GM18861 (cell line): ENCODE data around the gene TMC4.
"Not testable (repeated sequence)": the region's sequence is repeated elsewhere in the genome, so short reads cannot be mapped to it uniquely, and the experiment has no call there.

ENCODE experiments used
- ATAC-seq: cut with Tn5 transposase; IDR thresholded peaks from one replicate; pipeline ENCODE4 v1.9.1; 2021; ENCODE audit not compliant: unreplicated experiment

The TMC4 gene, protein sequence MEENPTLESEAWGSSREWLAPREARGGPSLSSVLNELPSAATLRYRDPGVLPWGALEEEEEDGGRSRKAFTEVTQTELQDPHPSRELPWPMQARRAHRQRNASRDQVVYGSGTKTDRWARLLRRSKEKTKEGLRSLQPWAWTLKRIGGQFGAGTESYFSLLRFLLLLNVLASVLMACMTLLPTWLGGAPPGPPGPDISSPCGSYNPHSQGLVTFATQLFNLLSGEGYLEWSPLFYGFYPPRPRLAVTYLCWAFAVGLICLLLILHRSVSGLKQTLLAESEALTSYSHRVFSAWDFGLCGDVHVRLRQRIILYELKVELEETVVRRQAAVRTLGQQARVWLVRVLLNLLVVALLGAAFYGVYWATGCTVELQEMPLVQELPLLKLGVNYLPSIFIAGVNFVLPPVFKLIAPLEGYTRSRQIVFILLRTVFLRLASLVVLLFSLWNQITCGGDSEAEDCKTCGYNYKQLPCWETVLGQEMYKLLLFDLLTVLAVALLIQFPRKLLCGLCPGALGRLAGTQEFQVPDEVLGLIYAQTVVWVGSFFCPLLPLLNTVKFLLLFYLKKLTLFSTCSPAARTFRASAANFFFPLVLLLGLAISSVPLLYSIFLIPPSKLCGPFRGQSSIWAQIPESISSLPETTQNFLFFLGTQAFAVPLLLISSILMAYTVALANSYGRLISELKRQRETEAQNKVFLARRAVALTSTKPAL

DNA sequence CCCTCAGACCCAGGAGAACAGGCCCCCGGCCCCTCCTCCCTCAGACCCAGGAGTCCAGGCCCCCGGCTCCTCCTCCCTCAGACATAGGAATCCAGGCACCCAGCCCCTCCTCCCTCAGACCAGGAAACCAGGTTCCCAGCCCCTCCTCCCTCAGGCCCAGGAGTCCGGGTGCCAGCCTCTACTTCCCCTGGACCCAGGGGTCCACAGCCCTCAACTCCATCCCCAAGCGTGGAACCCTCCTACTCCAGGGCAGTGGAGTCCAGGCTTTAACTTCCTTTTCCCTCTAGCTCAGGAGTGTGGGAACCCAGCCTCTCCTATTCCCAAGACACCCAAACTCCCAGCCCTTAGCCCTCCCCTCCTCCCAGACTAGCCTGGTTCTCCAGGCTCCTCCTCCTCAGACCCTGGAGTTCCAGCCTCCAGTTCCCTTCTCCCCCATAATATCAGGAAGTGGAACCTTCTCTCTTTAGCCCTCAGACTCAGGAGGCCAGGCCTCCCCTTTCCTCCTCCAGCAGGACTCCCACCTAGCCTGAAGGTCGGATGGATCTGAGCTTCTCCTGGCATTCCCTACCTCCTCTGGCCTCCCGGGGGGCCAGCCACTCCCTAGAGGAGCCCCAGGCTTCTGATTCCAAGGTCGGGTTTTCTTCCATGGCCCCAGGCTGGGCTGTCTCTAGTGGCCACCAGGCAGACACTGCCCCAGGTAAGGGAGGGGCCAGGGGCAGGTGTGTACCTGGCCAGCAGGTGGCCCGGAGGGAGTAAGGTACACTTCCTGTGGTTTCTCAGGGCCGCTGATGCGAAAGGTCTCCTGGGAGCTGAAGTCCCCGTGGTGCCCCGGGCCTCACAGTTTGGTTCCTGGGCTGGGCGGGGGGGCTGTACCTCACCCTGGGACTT is at the start of gene TMC4:
Gene TMC4 (minus strand): TSS at position 690 of the 888 bp plus-strand sequence. CDS start 43 bp downstream, at position 647.
- ATAC-seq: no peak

DNA sequence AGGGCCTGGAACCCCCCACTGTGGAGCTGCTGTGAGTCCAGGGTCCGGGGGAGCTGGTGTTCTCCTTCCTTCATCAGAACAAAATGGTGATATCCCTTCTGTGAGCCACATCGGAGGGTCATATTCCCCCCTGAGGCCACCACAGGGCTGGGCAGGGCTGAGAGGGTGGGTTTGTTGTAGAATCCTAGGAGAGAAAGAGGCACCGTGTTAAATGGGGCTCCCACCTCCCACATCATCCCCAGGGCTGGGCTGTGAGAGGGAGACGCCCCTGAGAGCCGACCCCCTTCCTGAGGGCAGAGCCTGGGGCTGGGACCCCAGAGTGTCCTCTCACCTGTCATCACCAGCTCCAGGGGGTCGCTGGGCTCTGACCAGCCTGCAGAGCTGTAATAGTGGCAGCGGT is 49.0 kb upstream of the TMC4 start:
- not testable (repeated sequence) for ATAC-seq

DNA sequence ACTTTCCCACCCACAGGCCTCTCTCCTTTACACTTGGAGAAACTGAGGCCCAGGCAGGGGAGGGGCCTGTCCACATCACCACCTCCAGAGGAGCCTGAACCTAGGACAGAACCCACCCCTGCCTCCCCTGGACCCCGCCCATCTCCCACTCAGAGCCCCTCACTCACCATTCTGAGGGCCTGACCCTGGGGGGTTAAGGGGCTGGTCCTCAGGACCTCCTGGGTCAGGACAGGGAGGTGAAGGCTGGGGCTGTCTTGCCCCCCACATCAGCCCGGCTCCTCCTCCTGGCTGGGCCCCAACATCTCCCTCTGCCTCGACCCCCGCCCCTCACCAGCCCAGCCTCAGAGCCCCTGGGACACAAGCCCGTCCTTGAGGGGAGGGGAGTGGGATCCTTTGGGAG is 46.7 kb upstream of the TMC4 start:
- not testable (repeated sequence) for ATAC-seq

DNA sequence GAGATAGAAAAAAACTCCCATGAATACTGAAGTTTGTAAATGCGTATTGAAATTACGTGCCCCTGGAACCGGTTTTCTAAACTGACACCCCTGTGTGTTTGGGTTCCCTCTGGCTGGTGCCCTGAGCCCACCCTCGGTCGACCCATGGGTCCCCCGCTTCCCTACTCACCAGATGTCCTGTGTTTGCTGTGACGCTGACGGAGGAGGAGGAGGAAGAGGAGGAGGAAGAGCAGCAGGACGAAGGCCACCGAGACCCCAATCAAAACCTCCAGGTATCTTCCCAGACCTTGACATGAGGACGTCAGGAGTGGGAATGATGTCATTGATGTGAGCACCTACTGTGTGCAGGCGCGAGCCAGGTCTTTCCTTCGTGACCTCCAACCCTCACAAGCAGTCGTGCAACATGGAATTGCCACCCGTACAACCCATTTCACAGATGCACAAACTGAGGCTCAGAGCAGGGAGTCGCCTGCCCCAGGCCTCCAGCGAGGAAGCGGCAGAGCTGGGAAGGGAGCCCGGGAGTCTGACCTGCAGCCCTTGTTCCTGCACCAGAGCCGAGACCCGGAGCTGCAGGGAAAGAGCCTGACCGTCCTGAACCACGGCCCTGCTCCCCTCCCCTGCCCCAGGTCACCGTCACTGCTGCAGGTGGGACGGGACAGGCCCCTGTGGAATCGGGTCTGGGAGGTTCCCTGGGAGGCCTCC is 46.2 kb upstream of the TMC4 start:
- no peak for ATAC-seq

DNA sequence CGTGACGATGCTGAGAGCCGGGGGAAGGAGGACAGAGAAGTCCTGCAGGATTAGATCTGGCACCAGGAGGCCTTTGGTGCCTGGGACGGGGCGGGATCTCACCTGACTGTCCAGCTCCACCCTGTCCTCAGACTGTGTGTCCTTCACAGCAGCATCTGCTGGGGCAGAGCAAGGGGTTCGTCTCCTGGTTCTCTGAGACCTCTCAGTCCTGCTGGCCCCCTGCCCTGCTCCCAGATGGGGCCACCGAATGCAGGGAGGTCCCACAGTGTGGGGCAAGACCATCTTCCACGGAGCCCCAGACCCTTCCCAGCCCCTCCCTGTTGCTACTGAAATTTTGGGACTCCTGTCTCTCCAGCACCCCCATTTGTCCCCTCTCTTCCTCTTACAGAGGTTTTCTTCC is 45.3 kb upstream of the TMC4 start:
- ATAC-seq: no peak

DNA sequence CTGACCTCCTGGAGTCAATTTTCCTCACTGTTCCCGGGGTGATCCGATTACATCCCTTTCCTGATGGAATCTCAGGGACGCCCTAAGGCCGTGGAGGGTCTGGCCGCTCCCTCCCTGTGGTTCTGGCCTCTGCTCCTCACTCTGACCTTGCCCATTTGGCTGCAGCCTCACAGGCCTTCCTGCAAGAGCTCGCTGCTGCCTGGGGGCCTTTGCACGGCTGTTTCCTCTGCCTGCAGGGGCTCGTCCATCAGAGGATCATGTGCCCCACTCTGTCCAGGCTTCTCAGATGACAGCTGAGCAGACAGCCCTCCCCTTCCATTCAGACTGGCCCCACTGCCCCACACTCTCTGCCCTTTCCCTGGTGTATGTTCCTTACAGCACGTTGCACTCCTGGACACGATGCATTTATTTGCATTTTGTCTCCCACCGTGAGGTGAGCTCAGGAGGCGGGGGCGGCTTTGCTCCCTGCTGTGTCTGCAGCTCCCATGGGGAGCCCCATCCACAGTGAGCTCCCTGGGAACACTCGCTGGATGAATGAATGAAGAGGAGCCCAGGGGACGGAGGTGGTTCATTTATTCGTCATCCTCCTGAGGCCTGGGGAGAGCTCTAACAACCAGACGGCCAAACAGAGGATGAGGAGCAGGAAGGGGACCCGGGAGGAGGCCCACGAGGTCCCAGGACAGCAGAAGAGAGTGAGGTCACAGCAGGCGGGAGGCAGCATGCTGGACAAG is 44.7 kb upstream of the TMC4 start:
- not testable (repeated sequence) for ATAC-seq

DNA sequence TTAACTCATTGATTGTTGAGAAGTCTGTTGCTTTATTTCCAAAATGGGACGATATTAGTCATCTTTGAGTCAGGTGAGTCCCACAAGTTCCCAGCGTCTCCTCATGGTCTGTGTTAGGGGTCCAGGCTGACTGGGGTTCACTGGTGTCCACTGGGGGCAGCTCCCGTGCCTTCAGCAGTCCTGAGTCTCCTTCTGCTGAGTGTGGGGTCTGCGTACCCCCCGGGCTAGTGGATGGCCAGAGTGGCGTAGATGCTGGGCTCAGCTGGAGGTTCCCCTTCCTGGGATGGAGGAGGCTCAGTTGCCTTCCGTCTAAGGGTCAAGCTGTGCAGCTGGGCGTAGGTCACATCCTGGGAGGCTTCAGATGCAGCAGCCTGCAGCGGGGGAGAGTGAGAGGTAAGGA is 43.9 kb upstream of the TMC4 start:
- no peak for ATAC-seq

DNA sequence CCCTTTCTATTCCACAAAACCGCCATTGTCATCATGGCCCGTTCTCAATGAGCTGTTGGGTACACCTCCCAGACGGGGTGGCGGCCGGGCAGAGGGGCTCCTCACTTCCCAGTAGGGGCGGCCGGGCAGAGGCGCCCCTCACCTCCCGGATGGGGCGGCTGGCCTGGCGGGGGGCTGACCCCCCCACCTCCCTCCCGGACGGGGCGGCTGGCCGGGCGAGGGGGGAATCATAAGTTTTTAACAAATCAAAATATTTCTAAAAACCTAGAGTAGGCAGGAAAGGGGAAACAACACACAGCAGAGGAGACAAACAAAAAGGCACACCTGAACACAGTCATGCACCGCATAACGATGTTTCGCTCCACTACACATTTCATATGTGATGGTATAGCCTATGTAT is 41.8 kb upstream of the TMC4 start:
- not testable (repeated sequence) for ATAC-seq

DNA sequence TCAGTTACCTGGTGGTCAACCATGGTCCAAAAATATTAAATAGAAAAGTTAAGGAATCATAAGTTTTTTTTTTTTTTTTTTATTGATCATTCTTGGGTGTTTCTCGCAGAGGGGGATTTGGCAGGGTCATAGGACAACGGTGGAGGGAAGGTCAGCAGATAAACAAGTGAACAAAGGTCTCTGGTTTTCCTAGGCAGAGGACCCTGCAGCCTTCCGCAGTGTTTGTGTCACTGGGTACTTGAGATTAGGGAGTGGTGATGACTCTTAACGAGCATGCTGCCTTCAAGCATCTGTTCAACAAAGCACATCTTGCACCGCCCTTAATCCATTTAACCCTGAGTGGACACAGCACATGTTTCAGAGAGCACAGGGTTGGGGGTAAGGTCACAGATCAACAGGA is 41.3 kb upstream of the TMC4 start:
- ATAC-seq: not testable (repeated sequence)

DNA sequence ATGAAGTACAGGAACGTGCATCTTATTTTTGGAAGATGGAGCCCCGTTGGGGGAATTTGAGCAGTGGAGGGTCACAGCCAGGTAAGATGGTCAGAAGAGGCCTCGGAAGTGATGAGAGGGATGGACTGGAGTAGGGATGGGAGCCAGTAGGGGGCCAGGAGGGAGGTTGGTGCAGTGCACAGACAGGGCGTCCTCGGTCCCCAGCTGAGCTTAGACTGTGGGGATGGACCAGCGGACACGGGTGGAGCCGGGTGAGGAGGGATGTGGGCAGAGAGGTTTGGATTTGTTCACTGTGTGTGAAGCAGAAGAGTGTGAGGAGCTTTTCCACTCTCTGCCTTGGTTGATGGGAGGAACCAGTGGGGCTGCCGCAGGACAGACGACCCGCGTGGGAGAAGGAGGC is 38.3 kb upstream of the TMC4 start:
- ATAC-seq: no peak

DNA sequence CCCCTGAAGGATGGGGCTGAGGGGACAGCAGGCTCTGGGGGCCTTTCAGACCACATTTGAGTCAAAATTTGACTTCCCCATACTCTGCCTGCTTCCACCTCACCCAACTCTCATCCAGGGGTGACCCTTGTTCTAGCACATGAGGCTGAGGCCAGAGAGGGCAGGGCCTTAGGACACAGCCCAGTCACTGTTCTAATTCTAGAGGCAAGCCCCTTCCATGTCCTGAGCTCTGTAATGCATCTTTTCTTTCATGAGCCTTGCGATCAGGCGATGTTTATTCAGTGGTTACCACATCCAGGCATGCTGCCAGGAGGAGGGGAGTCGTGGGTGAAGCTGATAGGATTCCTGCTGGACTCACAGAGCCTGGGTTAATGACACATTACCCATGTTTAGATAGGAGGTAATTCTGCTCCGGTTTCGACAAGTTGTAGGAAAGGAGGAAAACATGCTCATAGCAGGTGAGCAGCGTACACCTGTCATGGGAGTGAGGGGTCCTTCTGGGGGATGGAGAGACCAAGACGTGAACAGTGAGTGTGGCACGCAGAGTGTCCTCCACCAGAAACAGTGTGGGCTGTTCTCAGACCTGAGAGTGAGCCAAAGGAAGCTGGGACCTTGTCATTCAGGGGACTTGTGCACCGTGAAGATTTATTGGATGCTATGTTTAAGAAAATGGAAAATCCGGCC is 37.0 kb upstream of the TMC4 start:
- no peak for ATAC-seq

DNA sequence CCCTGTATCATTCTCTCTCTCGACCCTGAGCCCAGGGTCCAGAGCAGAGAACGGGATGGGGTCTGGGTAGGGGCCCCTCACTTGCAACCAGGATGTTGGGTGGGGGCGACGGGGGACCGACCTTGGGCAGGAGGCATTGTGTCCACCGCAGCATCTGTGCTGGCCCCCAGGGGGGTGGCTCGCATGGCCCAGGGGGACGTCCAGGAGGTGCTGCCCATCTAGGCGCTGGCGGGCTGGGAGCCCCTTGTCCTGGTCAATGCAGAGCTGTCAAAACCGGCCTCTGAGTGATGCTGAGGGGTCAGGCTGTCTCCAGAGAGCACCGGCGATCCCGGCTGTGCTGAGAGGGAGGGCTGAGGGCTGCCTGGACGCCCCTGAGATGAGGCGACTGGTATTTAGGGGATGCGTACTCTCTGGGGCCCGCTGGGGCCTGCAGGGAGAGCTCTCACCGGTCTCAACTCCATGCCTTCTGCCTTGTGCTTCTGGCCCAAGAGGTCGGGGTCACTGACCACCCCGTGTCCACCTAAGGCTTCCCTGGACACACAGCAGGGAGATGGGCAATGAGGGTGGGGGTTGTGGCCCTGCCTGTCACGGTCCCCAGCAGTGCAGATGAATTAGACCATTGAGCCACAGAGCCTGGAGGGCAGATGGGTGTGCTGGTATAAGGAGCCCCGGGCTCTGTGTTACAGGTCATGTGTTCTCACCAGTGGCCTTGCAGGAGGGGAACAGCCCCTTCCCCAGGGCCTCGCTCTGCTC is 36.3 kb upstream of the TMC4 start:
- no peak for ATAC-seq

DNA sequence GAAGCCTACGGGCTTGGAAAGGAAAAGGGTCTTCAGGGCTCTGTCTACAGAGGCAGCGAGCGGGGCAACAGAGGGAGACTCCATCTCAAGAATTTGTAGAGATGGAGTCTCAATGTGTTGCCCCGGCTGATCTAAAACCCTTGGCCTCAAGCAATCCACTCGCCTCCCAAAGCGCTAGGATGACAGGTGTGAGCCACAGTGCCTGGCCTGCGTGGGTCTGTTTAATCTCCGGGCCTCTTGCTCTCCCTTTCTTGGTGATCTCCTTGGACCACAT is 35.8 kb upstream of the TMC4 start:
- no peak for ATAC-seq

DNA sequence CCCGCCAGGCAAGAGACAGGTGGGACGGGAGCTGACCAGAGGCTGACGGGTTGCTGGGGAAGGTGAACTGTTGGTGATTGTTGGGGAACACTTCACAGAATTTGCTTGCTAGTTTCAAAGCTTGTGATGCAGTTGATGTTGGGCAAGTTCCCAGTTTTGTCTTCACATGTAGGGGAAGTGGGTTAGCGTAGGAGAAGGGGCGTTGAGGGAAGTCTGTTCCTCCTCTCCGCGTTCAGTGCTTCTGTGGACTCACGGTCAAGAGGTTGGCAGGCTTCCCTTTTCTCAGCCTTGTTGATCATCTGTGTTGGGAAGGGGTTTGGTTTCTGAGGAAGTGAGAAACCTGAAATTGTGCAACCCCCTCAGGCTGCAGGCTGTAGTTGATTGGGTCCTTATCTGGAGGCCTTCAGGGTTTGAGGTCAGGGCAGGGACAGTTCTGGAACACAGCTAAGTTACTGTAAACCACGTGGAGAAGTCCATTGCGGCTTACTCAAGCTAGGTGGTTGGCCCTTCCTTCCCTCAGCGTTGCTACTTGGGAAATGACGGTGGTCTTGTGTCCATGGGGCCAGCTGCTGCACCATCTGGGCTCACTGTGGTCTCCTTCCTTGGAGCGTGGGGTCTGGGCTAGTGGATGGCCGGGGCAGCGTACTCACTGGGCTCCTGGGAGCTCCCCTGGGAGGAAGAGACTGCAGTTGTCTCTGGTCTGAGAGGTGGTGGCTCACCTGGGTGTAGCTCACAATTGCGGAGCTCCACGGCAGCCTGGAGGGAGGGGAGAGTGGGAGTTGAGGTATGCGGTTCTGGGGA is 35.2 kb upstream of the TMC4 start:
- peak; percentile 34 for ATAC-seq

DNA sequence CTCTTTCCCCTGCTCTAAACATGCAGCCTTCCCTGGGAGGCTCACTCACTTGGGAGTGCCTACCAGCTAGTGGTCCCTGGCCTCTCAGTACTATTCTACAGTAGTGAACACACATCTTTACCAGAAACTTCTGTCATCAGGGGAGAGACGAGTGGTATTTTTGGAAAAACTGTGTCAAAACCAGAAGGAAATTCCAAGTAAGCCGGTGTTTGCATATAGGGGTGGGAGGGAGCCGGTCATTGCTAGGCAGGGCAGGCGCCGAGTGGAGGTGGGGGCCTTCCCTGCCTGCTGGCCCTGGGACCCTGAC is 34.7 kb upstream of the TMC4 start:
- ATAC-seq: no peak

DNA sequence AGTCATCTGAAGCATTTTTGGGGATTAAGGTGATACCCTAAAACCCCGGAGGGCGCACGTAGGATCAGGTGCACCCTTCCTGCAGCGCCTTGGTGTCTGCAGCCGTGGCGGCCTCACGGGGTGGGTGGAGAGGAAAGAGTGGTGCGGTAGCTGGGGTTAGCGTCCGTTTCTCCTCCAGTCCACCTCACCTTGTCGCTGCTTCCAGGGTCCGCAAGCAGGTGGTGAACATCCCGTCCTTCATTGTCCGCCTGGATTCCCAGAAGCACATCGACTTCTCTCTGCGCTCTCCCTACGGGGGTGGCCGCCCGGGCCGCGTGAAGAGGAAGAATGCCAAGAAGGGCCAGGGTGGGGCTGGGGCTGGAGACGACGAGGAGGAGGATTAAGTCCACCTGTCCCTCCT is 34.2 kb upstream of the TMC4 start:
- ATAC-seq: not testable (repeated sequence)

DNA sequence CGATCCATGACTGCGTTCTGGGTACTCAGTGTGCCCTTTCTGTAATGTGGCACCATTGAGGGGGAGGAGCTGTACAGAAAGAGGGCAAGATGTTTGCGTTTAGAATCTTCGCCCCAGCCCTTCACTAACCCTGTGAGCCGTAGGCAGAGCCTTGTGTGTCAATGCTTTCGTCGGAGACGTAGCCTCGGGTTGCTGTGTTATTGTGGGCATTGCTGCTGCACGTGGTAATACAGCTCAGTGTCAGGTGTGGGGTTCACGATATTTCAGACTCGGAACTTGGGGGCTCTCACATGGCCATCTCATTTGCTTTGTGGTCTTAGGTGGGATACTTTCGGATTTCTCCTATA is 33.8 kb upstream of the TMC4 start:
- ATAC-seq: no peak

DNA sequence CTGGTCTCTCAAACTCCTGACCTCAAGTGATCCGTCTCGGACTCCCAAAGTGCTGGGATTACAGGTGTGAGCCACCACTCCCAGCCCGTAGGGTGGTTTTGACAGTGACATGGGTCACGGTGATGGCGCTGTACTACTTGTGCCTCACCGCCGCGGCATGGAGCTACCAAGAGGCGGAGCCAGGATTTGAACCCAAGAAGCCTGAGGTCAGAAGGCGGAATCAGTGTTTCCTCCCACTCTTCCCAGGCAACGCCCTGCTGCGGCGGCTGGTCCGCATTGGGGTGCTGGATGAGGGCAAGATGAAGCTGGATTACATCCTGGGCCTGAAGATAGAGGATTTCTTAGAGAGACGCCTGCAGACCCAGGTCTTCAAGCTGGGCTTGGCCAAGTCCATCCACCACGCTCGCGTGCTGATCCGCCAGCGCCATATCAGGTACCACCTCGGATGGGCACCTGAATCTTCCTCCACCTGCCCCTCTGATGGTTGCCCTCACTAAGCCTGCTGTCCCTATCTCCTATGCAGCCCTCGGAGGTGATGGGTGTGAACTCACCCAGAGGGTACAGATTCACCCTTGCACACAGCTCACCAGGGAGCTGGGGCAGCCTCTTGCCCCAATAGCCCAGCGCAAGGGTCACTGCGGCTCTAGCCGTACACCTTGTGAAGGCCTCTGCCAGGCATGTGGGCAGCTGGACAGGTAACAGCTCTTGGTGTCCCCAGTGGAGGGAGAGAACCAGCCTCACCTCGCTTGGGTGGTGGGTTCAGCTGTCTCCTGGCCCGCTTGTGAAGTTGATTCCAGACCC is 33.3 kb upstream of the TMC4 start:
- ATAC-seq: no peak
